ENCODE measurements around the gene HNRNPAB.

The HNRNPAB gene

DNA sequence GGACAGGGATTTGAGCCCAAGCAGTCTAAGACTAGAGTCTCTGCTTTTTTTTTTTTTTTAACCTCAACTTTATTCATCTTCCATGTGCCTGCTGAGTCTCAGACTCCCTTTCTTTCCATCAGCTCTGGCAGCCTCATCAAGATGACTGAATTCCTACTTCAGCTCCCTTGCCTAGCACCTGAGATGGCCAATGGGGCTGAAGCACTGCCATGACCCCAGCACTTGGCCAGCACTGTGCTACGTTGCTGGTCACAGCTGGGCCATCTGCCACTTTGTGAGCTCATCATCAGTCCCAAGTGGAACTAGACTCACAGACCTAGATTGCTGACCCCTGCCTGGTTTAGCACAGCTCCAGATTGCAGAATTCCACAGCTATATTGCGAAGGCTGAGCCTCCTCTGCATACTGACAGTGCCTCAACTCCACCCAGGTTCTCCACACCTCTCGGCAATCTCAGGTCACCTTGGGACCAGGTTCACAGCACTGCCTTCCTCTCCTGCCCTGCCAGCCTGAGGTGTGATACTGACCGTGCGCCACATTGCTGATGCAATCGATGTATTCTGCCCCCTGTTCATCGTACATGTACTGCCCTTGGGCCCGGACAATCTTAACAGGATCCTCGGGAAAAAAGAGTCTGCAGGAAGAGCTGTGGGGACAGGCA lies 26.7 kb downstream of the HNRNPAB start:
- FAIRE-seq (no peak), DNase-seq (ENCODE audit: insufficient read length, low spot score) (no peak)
- TF ChIP-seq CTCF (IDR thresholded peaks at IDR 0.05; ENCODE audit: insufficient read depth, missing control alignments) = no peak

- no peak for DNase-seq (ENCODE audit: insufficient read length, low spot score)
- FAIRE-seq = no peak
- no peak for TF ChIP-seq CTCF (IDR thresholded peaks at IDR 0.05; ENCODE audit: insufficient read depth, missing control alignments)
These were observed 27.3 kb downstream of the HNRNPAB start for GRCh38 chr5:178231539-178232123.

GRCh38 chr5:178232124-178232919 lies 28.0 kb downstream of the HNRNPAB start, which contains the start of gene PHYKPL:
Gene PHYKPL, minus strand, starts transcription at chr5:178232802. Its CDS starts 252 bp downstream, at chr5:178232550.
- no peak for TF ChIP-seq CTCF (IDR thresholded peaks at IDR 0.05; ENCODE audit: insufficient read depth, missing control alignments)
- DNase-seq (ENCODE audit: insufficient read length, low spot score) = peak; percentile 69
- FAIRE-seq = no peak

- DNase-seq (ENCODE audit: insufficient read length, low spot score) = no peak
- no peak for FAIRE-seq
- no peak for TF ChIP-seq CTCF (IDR thresholded peaks at IDR 0.05; ENCODE audit: insufficient read depth, missing control alignments)
These were observed 28.6 kb downstream of the HNRNPAB start for GRCh38 chr5:178232920-178233429.

DNA sequence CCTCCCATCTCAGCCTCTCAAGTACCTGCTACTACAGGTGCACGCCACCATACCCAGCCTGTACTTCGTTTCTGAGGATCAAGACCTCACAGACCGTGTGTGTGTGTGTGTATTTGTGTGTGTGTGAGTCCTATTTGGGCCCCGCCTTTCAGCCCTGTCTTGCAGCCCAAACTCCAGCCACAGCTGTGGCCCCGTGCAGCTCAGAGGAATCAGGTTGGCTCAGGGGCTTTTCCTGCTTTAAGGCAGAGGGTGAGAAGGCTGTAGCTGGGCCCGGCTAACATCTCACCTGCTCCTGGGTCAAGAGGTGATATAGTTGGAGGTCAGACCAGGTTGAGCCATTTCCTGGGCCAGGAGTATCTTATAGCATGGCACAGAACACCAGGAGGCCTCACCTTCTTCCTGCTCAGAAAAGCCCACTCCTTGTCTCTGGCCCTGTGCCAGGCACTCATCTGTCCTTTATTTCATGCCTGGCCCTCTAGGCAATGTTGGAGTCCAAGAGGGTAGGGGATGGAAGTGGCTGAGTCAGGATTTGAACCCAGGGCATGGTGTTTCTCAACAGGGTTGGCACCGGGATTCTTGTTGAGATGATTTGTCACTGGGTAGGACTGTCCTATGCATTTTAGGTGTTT lies 29.9 kb downstream of the HNRNPAB start:
- TF ChIP-seq CTCF (IDR thresholded peaks at IDR 0.05; ENCODE audit: insufficient read depth, missing control alignments) = no peak
- DNase-seq (ENCODE audit: insufficient read length, low spot score) (no peak), FAIRE-seq (no peak)

DNA sequence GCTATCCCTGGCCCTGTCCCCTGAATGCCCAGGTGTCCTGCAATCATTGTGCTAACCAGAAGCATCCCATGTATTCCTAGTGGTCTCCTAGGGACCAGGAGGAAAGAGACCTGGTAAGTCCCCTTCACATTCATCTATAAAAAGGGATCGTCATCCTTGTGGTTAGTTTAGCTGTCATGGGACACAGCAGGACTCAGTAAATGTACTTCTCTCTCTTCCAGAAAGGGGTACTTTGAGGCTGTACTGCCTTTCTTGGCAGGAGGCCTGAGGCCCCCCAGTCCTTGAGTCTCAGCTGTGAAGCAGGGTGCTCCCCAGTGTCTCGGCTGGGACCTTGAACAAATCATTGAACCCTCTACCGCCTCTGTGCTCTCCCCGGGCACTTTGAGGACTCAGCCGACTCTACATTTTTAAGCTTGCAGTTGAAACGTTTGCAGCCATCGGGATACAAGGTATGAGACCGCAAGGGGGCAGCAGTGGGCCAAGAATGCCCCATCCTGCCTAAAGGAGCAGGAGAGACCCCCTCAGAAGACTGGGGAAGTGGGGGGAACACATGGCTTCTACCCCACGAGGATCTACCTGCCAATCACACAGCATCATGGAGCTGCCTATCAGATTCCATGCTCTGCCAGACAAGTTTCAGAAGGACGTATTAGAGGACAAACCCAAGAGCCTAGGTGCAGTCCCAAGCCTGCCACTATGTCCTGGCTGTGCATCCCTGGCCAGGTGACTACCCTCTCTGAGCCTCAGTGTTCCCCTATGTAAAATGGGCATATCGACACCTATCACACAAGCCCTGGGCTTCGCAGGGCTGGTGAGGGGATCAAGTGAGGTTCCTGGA lies 30.6 kb downstream of the HNRNPAB start:
- peak; percentile 85 for DNase-seq (ENCODE audit: insufficient read length, low spot score)
- peak; percentile 74 for TF ChIP-seq CTCF (IDR thresholded peaks at IDR 0.05; ENCODE audit: insufficient read depth, missing control alignments)
- FAIRE-seq = no peak
